NT2/D1 (cell line): ENCODE measurements around the gene DPH7.

Experiments used
- SUZ12 ChIP-seq: IDR thresholded peaks from 2 replicates; pipeline ENCODE4 v1.6.1; 2011; ENCODE audit not compliant: insufficient read length, insufficient read depth; ENCODE audit errors: extremely low read depth
- YY1 ChIP-seq: IDR thresholded peaks from 2 replicates; pipeline ENCODE4 v1.6.1; 2011; ENCODE audit not compliant: insufficient read length, insufficient read depth
- ZNF274 ChIP-seq: IDR thresholded peaks from 2 replicates; pipeline ENCODE4 v1.6.1; 2011; ENCODE audit warnings: mild to moderate bottlenecking, low read depth, low read length

DNA sequence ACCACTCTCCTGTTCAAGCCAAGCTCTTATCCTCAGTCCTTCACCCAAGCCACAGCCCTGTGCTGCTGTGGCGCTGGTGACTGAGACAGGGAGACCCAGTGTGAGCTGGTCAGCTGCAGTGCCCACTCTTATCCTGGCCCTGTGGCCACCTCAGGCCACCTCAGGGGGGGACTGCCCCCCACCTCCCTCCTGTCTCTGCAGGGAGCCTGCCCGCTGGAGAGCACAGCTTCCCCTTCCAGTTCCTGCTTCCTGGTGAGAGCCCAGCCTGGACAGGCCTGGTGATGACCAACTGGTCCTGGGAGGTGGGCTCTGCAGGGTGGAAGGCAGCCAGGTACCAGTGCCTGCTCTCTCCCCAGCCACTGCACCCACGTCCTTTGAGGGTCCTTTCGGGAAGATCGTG lies 34.5 kb upstream of the DPH7 start:
- no peak for TF ChIP-seq SUZ12
- no peak for TF ChIP-seq YY1
- TF ChIP-seq ZNF274, result no peak
